Panc1 (cell line): ENCODE measurements around the gene MTOR. TPM values are rescaled to one million over a fixed set of nuclear protein-coding genes. Genes with fewer than 3 reads are reported as not detected.

Source experiments
- ATAC-seq: fragments of 200-7000 bp; cut with Tn5 transposase; 2 replicates; pipeline ENCODE4 v1.9.1; 2020; ENCODE audit warnings: mild to moderate bottlenecking, moderate library complexity
- BruUV-seq: library from RNA; stranded (reverse); fragments of 400-500 nt; replicated peaks from 2 replicates; lab custom pipeline; 2021; lab: Mats Ljungman, UMichigan
- CTCF ChIA-PET: fragments of 300-600 bp; sonication (Branson Sonifier 250); formaldehyde crosslinking; loops from one replicate; lab custom pipeline; 2022; ENCODE audit warnings: antibody characterized with exemption; lab: Charles Lee
- POLR2A ChIA-PET: fragments of 300-600 bp; sonication (Branson Sonifier 250); formaldehyde crosslinking; loops from one replicate; lab custom pipeline; 2022; ENCODE audit warnings: antibody characterized with exemption; lab: Charles Lee
- DNase-seq: peaks from one replicate; pipeline ENCODE4 v3.0.0-alpha.2; 2010; ENCODE audit warnings: low read depth, low spot score
- H3K27ac ChIP-seq: 2 replicates; pipeline ENCODE4 v1.5.1; 2011; ENCODE audit warnings: mild to moderate bottlenecking, low read length, inconsistent platforms
- H3K27me3 ChIP-seq: fragments of 200-500 bp; sonication (Bioruptor generic); 2 replicates; pipeline ENCODE4 v1.6.0; 2014; ENCODE audit warnings: low read length, inconsistent platforms; ENCODE audit not compliant: control insufficient read depth, insufficient read depth
- H3K36me3 ChIP-seq: fragments of 200-500 bp; sonication (Bioruptor generic); 2 replicates; pipeline ENCODE4 v1.5.1; 2014; ENCODE audit warnings: inconsistent platforms, mild to moderate bottlenecking, low read length, moderate library complexity; ENCODE audit not compliant: control insufficient read depth, insufficient read depth
- H3K4me1 ChIP-seq: 2 replicates; pipeline ENCODE4 v1.5.1; 2011; ENCODE audit warnings: inconsistent platforms, mild to moderate bottlenecking, low read length, moderate library complexity; ENCODE audit not compliant: control insufficient read depth, insufficient read depth
- H3K4me3 ChIP-seq, 2 experiments: 2 replicates each; pipeline ENCODE4 v1.5.1; 2011 to 2012; ENCODE audit warnings: low read depth in 2 of 2, low read length in 2 of 2, mild to moderate bottlenecking in 2 of 2, inconsistent platforms in 1 of 2, moderate library complexity in 1 of 2
- H3K9me3 ChIP-seq: fragments of 200-500 bp; sonication (Bioruptor generic); 2 replicates; pipeline ENCODE4 v1.5.1; 2014; ENCODE audit warnings: low read depth, mild to moderate bottlenecking, inconsistent platforms, low read length, moderate library complexity; ENCODE audit not compliant: control insufficient read depth, insufficient read depth
- CTCF ChIP-seq: fragments of 450-650 bp; IDR thresholded peaks from 2 replicates; pipeline ENCODE4 v1.5.1; 2017; ENCODE audit warnings: mild to moderate bottlenecking
- POLR2AphosphoS5 ChIP-seq: IDR thresholded peaks from 2 replicates; pipeline ENCODE4 v1.6.1; 2012; ENCODE audit warnings: mild to moderate bottlenecking, low read depth, low read length, moderate library complexity
- REST ChIP-seq, 2 experiments: IDR thresholded peaks; 2 replicates each; pipeline ENCODE4 v1.6.1; 2011 to 2012; ENCODE audit warnings: low read depth in 2 of 2, control low read depth in 1 of 2, low read length in 1 of 2, mild to moderate bottlenecking in 1 of 2, moderate library complexity in 1 of 2; ENCODE audit not compliant: insufficient read depth in 1 of 2
- SIN3A ChIP-seq: IDR thresholded peaks from 2 replicates; pipeline ENCODE4 v1.6.1; 2012; ENCODE audit warnings: low read depth, mild to moderate bottlenecking, low read length, moderate library complexity, borderline replicate concordance; ENCODE audit not compliant: insufficient read depth
- TCF7L2 ChIP-seq: IDR thresholded peaks from 2 replicates; pipeline ENCODE4 v1.6.1; 2011; ENCODE audit warnings: mild to moderate bottlenecking, low read depth, low read length, inconsistent platforms
- in situ Hi-C: cut with HindIII; loops from 2 replicates; pipeline ENCODE4 v1.10.0; 2016; ENCODE audit warnings: low sequenced_read_pairs, low pct_unique_long_range_greater_than_20kb
- intact Hi-C: fragments of 100-400 bp; cut with micrococcal nuclease; formaldehyde crosslinking; loops from one replicate; pipeline ENCODE4 v1.10.0; 2022; ENCODE audit not compliant: unreplicated experiment
- total RNA-seq: library from RNA; stranded (reverse); gene quantifications from one replicate; pipeline ENCODE4 v1.2.1, GENCODE V29; 2021; ENCODE audit not compliant: unreplicated experiment

Gene MTOR
- total RNA-seq, 1 experiment from 2014 or later = 71.2 TPM

GRCh38 chr1:11283151-11283550, 20.8 kb upstream of the MTOR start:
- in situ Hi-C loops = no loop called here
- intact Hi-C loops = no loop called here
- DNase-seq = no peak
- H3K36me3 ChIP-seq = no peaks in the 10 kb centered on the region
- H3K27me3 ChIP-seq = no peaks in the 10 kb centered on the region
- no peak overlapping the region for H3K4me3 ChIP-seq
- BruUV-seq = no TSS peak
- TF ChIP-seq REST (IDR thresholded peaks at IDR 0.05; ENCODE audit: insufficient read depth in 1 of 2, low read depth in 2 of 2, low read length in 1 of 2) (no peak), SIN3A (no peak), CTCF (no peak), TCF7L2 (no peak), POLR2AphosphoS5 (no peak)
- ATAC-seq = no peak
- no peak overlapping the region for H3K27ac ChIP-seq
- CTCF ChIA-PET = no interaction called here
- no peaks in the 10 kb centered on the region for H3K9me3 ChIP-seq
- POLR2A ChIA-PET = no interaction called here
- no peaks in the 10 kb centered on the region for H3K4me1 ChIP-seq

- intact Hi-C loops (no loop called here), in situ Hi-C loops (no loop called here)
- Histone ChIP-seq H3K9me3 (no peaks in the 10 kb centered on the region), H3K27ac (no peak overlapping the region), H3K36me3 (no peaks in the 10 kb centered on the region; the same call in 1 of the 2 replicates), H3K4me1 (no peaks in the 10 kb centered on the region), H3K27me3 (no peaks in the 10 kb centered on the region), H3K4me3 (no peak overlapping the region)
- ATAC-seq = no peak
- CTCF ChIA-PET = no interaction called here
- TF ChIP-seq REST (IDR thresholded peaks at IDR 0.05; ENCODE audit: insufficient read depth in 1 of 2, low read depth in 2 of 2, low read length in 1 of 2) (no peak), SIN3A (no peak), TCF7L2 (no peak), POLR2AphosphoS5 (no peak), CTCF (no peak)
- no peak for DNase-seq
- no TSS peak for BruUV-seq
- POLR2A ChIA-PET = interaction anchor here (0.7 kb wide), 1 partner anchor 139 kb away, joined by 9 read pairs; no protein-coding TSS in a partner anchor
Measured at GRCh38 chr1:11281518-11282331, 19.4 kb upstream of the MTOR start.
